DOHH2 (cell line): ENCODE results near the gene OCSTAMP.

Experiments
- EZH2phosphoT487 ChIP-seq: fragments of 200-600 bp; sonication (generic); IDR thresholded peaks from 2 replicates; pipeline ENCODE4 v1.6.1; 2017; ENCODE audit warnings: borderline replicate concordance, mild to moderate bottlenecking, antibody characterized with exemption, low read length, moderate library complexity, mixed read lengths
- TF ChIP-seq, protein P1 (sequence below): fragments of 200-600 bp; sonication (generic); IDR thresholded peaks from one replicate; pipeline ENCODE4 v1.5.1; 2014; ENCODE audit warnings: antibody characterized with exemption, mild to moderate bottlenecking, low read depth, low read length; ENCODE audit not compliant: poor library complexity, severe bottlenecking

DNA sequence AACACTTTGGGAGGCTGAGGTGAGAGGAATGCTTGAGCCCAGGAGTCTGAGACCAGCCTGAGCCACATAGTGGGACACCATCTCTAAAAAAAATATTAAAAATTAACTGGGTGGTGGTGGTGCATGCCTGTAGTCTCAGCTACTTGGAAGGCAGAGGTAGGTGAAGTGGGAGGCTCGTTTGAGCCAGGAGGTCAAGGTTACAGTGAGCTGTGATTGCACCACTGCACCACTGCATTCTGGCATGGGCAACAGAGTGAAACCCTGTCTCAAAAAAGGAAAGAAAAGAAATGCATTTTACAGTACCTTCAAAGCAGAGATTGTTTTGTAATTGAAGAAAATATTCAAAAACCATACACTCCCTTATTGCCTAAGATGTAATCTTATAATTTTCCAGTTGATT lies 6.5 kb downstream of the OCSTAMP start:
- TF ChIP-seq, protein P1, sequence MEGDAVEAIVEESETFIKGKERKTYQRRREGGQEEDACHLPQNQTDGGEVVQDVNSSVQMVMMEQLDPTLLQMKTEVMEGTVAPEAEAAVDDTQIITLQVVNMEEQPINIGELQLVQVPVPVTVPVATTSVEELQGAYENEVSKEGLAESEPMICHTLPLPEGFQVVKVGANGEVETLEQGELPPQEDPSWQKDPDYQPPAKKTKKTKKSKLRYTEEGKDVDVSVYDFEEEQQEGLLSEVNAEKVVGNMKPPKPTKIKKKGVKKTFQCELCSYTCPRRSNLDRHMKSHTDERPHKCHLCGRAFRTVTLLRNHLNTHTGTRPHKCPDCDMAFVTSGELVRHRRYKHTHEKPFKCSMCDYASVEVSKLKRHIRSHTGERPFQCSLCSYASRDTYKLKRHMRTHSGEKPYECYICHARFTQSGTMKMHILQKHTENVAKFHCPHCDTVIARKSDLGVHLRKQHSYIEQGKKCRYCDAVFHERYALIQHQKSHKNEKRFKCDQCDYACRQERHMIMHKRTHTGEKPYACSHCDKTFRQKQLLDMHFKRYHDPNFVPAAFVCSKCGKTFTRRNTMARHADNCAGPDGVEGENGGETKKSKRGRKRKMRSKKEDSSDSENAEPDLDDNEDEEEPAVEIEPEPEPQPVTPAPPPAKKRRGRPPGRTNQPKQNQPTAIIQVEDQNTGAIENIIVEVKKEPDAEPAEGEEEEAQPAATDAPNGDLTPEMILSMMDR = no peak
- TF ChIP-seq EZH2phosphoT487 = no peak
